DOHH2 (cell line): ENCODE data around the gene RAMP3.
A peak's percentile ranks its signal among the peaks of the same experiment; 100 is the strongest.

Experiments used
- H3F3A ChIP-seq: fragments of 200-600 bp; sonication (generic), shearing (Covaris generic); 2 replicates; pipeline ENCODE4 v1.6.0; 2016; ENCODE audit warnings: antibody characterized with exemption, mild to moderate bottlenecking; ENCODE audit not compliant: control insufficient read depth, insufficient read depth
- H3K27ac ChIP-seq: fragments of 200-600 bp; sonication (generic); 2 replicates; pipeline ENCODE4 v1.5.1; 2014; ENCODE audit warnings: low read depth, mild to moderate bottlenecking, low read length, moderate library complexity
- H3K27me3 ChIP-seq: fragments of 200-600 bp; sonication (generic); 2 replicates; pipeline ENCODE4 v1.6.1; 2014; ENCODE audit warnings: mild to moderate bottlenecking, low read length, mixed read lengths; ENCODE audit not compliant: control insufficient read depth
- H3K36me3 ChIP-seq: fragments of 200-600 bp; sonication (generic); 2 replicates; pipeline ENCODE4 v1.6.1; 2014; ENCODE audit warnings: mild to moderate bottlenecking, low read length, moderate library complexity, mixed read lengths; ENCODE audit not compliant: control insufficient read depth
- H3K4me1 ChIP-seq: fragments of 200-600 bp; sonication (generic); 2 replicates; pipeline ENCODE4 v1.6.1; 2014; ENCODE audit warnings: mild to moderate bottlenecking, low read length, mixed read lengths; ENCODE audit not compliant: control insufficient read depth
- H3K4me2 ChIP-seq: fragments of 200-600 bp; sonication (generic); 2 replicates; pipeline ENCODE4 v1.6.0; 2014; ENCODE audit warnings: mild to moderate bottlenecking, low read length, moderate library complexity
- H3K4me3 ChIP-seq: fragments of 200-600 bp; sonication (generic); 2 replicates; pipeline ENCODE4 v1.5.1; 2014; ENCODE audit warnings: mild to moderate bottlenecking, low read length, mixed read lengths
- H3K79me2 ChIP-seq: fragments of 200-600 bp; sonication (generic); 2 replicates; pipeline ENCODE4 v1.6.1; 2014; ENCODE audit warnings: mild to moderate bottlenecking, low read length, mixed read lengths; ENCODE audit not compliant: control insufficient read depth
- H3K9me2 ChIP-seq: fragments of 200-600 bp; sonication (generic); replicated peaks from 2 replicates; pipeline ENCODE4 v1.6.1; 2014; ENCODE audit warnings: mild to moderate bottlenecking, low read length, mixed read lengths; ENCODE audit not compliant: control insufficient read depth
- H3K9me3 ChIP-seq: fragments of 200-600 bp; sonication (generic); 2 replicates; pipeline ENCODE4 v1.6.1; 2014; ENCODE audit warnings: antibody characterized with exemption, low read length, mixed read lengths; ENCODE audit not compliant: control insufficient read depth, insufficient read depth
- H4K20me1 ChIP-seq: fragments of 200-600 bp; sonication (generic); 2 replicates; pipeline ENCODE4 v1.6.0; 2014; ENCODE audit warnings: low read depth, mild to moderate bottlenecking, antibody characterized with exemption, low read length, moderate library complexity; ENCODE audit not compliant: control insufficient read depth, insufficient read depth
- EZH2phosphoT487 ChIP-seq: fragments of 200-600 bp; sonication (generic); IDR thresholded peaks from 2 replicates; pipeline ENCODE4 v1.6.1; 2017; ENCODE audit warnings: borderline replicate concordance, mild to moderate bottlenecking, antibody characterized with exemption, low read length, moderate library complexity, mixed read lengths
- TF ChIP-seq, protein P1 (sequence below): fragments of 200-600 bp; sonication (generic); IDR thresholded peaks from one replicate; pipeline ENCODE4 v1.5.1; 2014; ENCODE audit warnings: antibody characterized with exemption, mild to moderate bottlenecking, low read depth, low read length; ENCODE audit not compliant: poor library complexity, severe bottlenecking

The RAMP3 gene

DNA sequence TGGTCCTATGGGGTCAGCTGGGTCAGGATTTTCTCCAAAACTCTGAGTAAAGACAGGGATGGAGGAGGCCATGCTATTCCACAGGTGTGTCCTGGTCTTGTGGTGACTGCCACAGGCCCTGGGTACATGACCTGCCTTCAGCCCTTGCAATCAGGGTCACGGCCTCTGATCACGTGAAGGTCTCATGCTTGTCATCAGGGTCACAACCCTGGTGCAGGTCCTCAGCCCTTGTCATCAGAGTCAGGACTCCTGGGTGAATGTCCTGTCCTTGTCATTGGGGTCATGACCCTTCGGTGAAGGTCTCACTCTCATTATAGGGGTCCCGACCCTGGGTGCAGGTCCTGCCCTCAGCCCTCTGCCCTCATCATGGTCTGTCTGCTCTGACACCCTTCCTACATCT, 24.2 kb upstream of the RAMP3 start:
- H3K4me3 ChIP-seq = no peak overlapping the region

DNA sequence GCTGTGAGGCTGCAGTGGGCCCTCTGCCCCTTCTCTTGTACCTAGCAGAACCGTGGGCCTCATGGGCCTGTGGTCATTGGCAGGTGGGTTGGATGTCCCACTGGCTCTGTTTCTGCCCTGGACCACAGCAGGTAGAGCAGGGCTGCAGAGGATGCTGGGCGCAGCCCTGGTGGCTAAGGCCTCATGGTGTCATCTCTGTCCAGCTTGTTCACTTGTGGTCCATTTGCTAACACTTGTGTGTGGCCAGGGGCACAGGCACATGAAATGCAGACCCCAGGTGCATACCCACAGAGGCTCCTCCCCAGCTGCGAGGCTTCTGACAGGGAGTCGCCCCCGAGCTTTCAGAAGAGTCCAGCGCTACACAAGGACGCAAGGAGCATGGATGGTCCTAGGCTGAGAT, 23.7 kb upstream of the RAMP3 start:
- no peak overlapping the region for H3K27ac ChIP-seq
- H3K9me3 ChIP-seq = no peaks in the 10 kb centered on the region
- H3K4me2 ChIP-seq = no peak overlapping the region
- H3K4me3 ChIP-seq = no peak overlapping the region
- no peaks in the 10 kb centered on the region for H3K36me3 ChIP-seq
- H4K20me1 ChIP-seq = no peaks in the 10 kb centered on the region
- H3K9me2 ChIP-seq = no peaks in the 10 kb centered on the region
- peaks cover 4% of the 10 kb centered on the region; the same call in 1 of the 2 replicates for H3F3A ChIP-seq
- H3K4me1 ChIP-seq = peaks cover 19% of the 10 kb centered on the region
- no peak for TF ChIP-seq EZH2phosphoT487
- TF ChIP-seq, protein P1, sequence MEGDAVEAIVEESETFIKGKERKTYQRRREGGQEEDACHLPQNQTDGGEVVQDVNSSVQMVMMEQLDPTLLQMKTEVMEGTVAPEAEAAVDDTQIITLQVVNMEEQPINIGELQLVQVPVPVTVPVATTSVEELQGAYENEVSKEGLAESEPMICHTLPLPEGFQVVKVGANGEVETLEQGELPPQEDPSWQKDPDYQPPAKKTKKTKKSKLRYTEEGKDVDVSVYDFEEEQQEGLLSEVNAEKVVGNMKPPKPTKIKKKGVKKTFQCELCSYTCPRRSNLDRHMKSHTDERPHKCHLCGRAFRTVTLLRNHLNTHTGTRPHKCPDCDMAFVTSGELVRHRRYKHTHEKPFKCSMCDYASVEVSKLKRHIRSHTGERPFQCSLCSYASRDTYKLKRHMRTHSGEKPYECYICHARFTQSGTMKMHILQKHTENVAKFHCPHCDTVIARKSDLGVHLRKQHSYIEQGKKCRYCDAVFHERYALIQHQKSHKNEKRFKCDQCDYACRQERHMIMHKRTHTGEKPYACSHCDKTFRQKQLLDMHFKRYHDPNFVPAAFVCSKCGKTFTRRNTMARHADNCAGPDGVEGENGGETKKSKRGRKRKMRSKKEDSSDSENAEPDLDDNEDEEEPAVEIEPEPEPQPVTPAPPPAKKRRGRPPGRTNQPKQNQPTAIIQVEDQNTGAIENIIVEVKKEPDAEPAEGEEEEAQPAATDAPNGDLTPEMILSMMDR = no peak
- no peaks in the 10 kb centered on the region for H3K27me3 ChIP-seq
- no peaks in the 10 kb centered on the region for H3K79me2 ChIP-seq

More for the DNA sequence above, 24.2 kb upstream of the RAMP3 start:
- no peaks in the 10 kb centered on the region for H3K9me2 ChIP-seq
- H4K20me1 ChIP-seq = no peaks in the 10 kb centered on the region
- H3K36me3 ChIP-seq = no peaks in the 10 kb centered on the region
- no peak overlapping the region for H3K4me2 ChIP-seq
- H3K9me3 ChIP-seq = no peaks in the 10 kb centered on the region
- TF ChIP-seq, protein P1 = no peak
- no peak for TF ChIP-seq EZH2phosphoT487
- H3K27ac ChIP-seq = no peak overlapping the region
- no peaks in the 10 kb centered on the region for H3K79me2 ChIP-seq
- peaks cover 4% of the 10 kb centered on the region; the same call in 1 of the 2 replicates for H3F3A ChIP-seq
- H3K4me1 ChIP-seq = peaks cover 14% of the 10 kb centered on the region
- H3K27me3 ChIP-seq = no peaks in the 10 kb centered on the region

DNA sequence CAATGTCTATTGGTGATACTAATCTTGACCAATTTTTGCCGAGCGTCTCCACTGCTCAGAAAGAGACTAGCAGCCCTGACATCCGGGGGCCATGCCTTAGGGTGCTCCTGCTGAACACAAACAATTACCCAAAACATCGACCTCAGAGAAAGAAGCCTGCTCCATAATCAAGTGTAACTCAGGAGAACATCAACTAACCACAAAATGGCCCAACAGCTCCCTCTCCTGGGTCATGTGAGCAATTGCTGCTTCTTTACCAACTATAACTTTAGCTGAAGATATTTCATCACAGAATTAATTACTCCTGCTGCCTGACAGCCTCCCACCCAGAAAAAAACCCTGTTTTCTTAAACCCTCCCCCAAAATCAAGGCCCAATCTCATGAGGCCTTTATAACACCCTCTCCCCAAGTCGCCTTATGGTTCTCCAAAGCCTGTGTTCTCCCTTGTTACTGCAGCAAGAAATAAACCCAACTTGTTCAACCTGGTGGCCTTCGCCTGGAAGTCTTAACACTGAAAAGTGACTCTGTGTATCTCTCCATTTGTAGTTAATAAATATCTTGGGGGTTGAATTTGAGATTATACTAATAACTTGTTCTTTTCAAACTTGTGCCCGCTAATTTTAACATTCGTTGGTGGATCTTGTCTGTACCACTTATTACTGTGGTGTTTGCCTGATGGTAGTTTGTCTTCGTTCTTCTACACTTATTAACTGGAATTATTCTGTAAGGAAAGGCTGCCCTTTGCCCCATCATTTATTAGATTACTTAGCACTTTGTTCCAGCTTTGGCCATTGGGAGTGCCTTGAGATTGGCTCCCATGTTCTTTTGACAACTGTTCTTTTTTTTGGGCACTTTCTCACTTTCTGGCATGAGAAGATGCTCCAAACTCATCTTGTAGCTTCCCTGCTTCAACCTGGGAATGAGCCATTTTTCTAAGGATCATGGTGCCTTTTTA, 21.2 kb upstream of the RAMP3 start:
- peaks cover 4% of the 10 kb centered on the region; the same call in 1 of the 2 replicates for H3F3A ChIP-seq
- H3K9me2 ChIP-seq = no peaks in the 10 kb centered on the region
- H3K9me3 ChIP-seq = peaks cover 7% of the 10 kb centered on the region; the same call in 1 of the 2 replicates
- H3K36me3 ChIP-seq = peaks cover 3% of the 10 kb centered on the region
- peaks cover 40% of the 10 kb centered on the region for H3K4me1 ChIP-seq
- no peak overlapping the region for H3K27ac ChIP-seq
- TF ChIP-seq, protein P1 = peak; percentile 95
- no peak for TF ChIP-seq EZH2phosphoT487
- H3K27me3 ChIP-seq = no peaks in the 10 kb centered on the region
- no peak overlapping the region for H3K4me3 ChIP-seq
- H3K4me2 ChIP-seq = peak overlapping the region; percentile 8; the same call in 1 of the 2 replicates
- no peaks in the 10 kb centered on the region for H3K79me2 ChIP-seq
- H4K20me1 ChIP-seq = no peaks in the 10 kb centered on the region
